Activated CD4-positive, alpha-beta T cell treated with anti-CD3 and anti-CD28 coated beads, Interleukin-2, amount 50 U/mL, for 48 hours (primary cell): ENCODE data around the gene C4orf50.
"Not testable (repeated sequence)": the region's sequence is repeated elsewhere in the genome, so short reads cannot be mapped to it uniquely, and the experiment has no call there.

Source experiments
- DNase-seq, 2 experiments: peaks; one replicate each; pipeline ENCODE4 v3.0.0-alpha.2; 2020

Gene C4orf50

GRCh38 chr4:6012200-6012599, 6.0 kb downstream of the C4orf50 start:
- DNase-seq = no peak

GRCh38 chr4:6011686-6012085, 6.5 kb downstream of the C4orf50 start:
- no peak for DNase-seq

- DNase-seq = no peak
Observed at GRCh38 chr4:6011271-6011671, 7.0 kb downstream of the C4orf50 start.

- DNase-seq = no peak
Observed at GRCh38 chr4:6010789-6011188, 7.4 kb downstream of the C4orf50 start.

GRCh38 chr4:6009452-6009851, 8.8 kb downstream of the C4orf50 start:
- no peak for DNase-seq

DNA sequence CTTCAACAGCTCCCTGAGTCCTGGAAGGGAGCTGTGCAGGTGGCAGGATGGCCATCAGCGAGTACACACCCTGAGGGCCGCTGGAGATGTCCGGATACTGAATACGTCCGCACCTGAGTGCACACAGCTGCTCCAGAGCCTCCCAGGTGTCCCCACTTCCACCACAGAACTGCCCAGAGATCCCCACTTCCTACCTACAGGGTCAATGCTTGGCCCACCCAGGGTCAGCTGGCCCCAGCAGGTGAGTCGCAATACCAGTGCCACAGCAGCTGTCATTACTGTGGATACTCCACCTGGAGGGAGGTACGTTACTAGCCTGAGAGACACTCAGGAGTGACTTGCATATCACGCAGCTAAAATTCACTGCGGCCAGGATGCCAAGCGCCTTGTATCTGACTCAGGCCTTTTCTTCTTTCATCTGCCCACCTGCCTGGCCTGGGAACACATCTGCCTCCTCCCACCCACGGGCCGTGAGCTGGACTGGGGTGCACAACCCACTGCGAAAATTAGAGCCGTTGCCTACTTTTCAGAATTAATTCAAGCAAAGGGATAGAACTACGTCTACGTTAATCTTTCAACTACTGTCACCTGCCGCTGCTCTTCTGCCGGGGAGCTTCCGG, 9.4 kb downstream of the C4orf50 start:
- DNase-seq = no peak

GRCh38 chr4:6008092-6008551, 10.1 kb downstream of the C4orf50 start:
- no peak for DNase-seq

GRCh38 chr4:6005175-6005574, 13.1 kb downstream of the C4orf50 start:
- no peak for DNase-seq

DNA sequence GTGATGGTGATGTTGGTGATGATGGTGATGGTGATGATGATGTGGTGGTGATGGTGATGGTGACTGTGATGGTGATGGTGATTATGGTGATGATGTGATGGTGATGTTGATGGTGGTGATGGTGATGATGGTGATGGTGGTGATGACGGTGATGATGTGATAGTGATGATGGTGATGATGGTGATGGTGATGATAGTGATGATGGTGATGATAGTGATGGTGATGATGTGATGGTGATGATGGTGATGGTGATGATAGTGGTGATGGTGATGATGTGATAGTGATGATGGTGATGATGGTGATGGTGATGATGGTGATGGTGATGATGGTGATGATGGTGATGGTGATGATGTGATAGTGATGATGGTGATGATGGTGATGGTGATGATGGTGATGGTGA, 14.7 kb downstream of the C4orf50 start:
- DNase-seq = not testable (repeated sequence)

- DNase-seq = no peak
Observed at GRCh38 chr4:6002926-6003325, 15.3 kb downstream of the C4orf50 start.

DNA sequence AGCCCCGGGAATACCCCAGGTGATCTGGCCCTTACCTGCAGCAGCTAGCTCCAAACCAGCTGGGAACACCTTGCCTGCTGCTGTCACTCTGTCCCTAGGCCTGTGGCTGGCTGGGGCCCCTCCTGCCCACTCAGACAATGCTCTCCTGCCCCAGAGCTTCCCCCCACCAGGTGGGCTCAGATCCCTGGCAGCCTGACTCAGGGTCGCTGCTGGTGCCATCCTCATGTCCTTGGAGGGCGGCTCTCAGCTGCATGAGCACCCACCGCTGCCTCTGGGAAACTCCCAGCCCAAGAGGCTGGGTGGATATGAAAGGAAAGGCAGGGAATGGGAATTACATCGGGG, 15.8 kb downstream of the C4orf50 start:
- no peak for DNase-seq

DNA sequence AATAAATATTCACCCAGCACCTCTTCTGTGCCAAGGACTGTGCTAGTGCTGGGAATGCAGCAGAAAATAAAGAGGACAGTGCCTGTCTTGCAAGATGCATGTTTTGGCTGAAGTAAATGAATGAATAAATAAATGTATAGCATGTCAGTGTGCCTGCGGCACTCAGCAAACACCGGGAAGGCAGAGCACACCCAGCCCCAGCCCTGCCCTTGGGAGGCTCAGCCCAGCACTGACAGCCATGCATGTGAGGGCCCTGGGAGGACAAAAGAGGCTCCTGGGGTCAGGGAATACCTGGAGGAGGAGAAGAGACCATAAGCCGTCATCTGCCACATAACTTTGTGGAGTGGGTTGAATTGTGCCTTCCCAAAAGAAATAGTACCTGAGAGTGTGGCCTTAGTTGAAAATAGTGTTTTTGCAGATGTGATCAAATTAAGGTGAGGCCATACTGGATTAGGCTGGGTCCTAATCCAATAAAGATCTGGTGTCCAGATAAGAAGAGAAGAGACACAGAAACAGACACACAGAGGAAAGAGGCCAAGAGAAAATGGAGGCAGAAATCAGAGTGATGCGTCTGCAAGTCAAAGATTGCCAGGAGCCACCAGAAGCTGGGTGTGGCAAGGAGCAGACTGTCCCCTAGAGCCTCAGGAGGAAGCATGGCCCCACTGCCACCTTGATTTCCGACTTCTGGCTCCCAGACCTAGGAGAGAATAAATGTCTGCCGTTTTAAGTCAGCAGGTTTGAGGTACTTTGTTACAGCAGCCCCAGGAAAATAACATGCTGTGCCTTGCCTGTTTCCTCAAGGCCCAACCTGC, 16.3 kb downstream of the C4orf50 start:
- no peak for DNase-seq

GRCh38 chr4:5999830-6000365, 18.3 kb downstream of the C4orf50 start:
- DNase-seq = no peak

GRCh38 chr4:5999356-5999755, 18.9 kb downstream of the C4orf50 start:
- DNase-seq = no peak

GRCh38 chr4:5998333-5998936, 19.8 kb downstream of the C4orf50 start:
- peak; percentile 38 to 55 for DNase-seq

- DNase-seq = no peak
Observed at GRCh38 chr4:5996641-5997040, 21.6 kb downstream of the C4orf50 start.

GRCh38 chr4:5995901-5996623, 22.2 kb downstream of the C4orf50 start:
- DNase-seq = no peak

DNA sequence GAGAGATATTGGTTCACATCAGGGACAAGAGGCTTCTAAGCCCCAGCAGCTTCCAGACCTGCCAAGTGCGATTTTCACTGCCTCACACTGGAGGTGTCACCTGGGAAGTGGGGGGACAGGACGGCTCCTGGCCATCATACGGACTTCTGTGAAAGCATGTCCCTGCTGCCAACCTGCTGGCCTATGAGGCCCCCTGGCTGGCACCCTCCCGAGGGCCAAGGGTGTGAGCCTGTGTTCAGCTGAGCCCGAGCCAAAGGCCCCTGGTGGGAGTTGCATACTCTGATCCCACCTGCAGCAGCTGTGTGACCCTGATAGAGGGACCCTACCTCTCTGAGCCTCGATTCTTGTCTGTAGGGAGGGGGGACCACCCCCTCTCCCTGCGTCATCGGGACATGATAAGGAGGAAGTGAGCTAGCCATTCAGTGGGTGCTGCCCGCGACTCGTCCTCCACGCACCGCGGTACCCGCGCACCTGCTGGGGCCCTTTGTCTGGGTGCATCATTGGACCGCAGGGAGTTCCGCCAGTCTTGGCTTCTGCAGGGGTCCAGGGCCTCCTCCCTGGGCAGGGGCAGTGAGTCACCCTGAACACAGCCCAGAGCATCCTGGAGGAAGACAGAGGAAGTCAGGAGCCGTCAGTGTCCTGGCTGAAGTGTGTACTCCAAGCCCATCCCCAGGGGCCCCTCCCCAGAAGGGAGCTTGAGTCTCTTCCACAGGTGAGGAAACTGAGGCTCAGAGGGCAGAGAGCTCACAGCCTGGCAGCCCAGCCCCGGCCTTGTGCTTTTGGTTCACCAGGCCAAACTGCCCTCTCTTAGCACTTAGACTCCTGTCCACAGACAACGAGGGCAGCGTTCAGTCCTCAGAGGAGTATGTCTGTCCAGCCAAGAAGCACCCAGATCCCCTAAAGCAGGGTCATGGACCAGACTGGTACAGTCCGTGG, 24.1 kb downstream of the C4orf50 start:
- DNase-seq = no peak

GRCh38 chr4:5993346-5993745, 24.9 kb downstream of the C4orf50 start:
- not testable (repeated sequence) for DNase-seq

DNA sequence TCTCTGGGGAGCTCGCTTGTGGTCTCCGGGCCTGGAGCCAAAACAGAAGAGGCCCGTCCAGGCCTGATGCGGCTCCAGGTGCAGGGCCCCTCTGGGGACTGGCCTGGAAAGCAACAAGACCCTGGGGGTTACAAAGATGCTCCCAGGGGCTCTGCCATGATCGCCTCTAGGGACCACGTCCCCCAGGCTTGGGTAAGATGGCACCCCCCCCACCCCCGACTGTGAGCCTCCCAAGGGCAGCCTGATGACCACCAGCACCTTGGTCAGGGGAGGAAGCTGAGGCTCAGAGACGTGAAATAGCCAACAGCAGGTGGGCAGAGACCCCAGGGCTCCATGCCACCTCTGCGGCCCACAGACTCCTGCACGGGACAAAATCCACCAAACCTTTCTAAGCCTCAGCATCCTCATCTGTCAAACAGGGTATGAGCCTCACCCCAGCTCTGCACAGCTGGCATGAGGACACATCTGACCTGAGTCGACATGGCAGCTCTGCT, 25.4 kb downstream of the C4orf50 start:
- DNase-seq = no peak

DNA sequence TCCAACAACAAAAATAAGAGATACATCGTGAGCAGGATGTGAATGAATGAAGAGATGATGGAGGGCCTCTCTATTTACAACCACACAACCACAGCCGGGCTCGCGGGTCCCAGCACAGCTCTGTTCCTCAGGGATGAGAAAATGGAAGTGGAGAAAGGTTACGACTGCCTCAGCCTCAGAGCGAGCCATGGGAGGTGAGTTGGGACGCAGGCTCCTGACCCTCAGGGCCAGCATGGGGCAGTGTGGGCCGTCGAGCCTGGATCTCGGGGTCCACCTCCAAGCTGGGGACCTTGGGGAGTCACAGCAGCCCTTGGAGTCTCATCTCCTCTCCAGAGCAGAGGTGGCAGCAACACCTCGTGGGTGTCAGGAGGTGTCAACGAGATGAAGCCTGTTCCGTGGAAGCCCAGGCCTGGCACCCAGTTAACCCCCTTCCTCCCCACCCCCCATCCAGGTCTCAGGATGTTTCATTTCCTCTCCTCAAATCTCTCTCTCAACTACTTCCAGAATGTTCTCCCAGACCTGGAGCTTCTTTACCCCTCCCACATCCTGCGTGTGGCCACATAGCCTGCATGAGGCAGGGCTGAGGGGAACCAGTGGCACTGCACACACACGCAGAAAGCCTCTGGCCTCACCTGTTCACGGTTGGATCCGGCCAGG, 25.9 kb downstream of the C4orf50 start:
- DNase-seq = no peak
